Muscle of leg (tissue), 16 donors: ENCODE measurements around the gene PCDHA2. TPM values are rescaled to one million over a fixed set of nuclear protein-coding genes. Genes with fewer than 3 reads are reported as not detected.
"Not testable (repeated sequence)": the region's sequence is repeated elsewhere in the genome, so short reads cannot be mapped to it uniquely, and the experiment has no call there.

Experiments
- DNase-seq: peaks from one replicate; pipeline ENCODE4 v3.0.0; 2013
- H3K27ac ChIP-seq: one replicate; pipeline ENCODE4 v1.5.1; 2013; ENCODE audit warnings: mild to moderate bottlenecking, low read length, control low read depth
- H3K27me3 ChIP-seq: one replicate; pipeline ENCODE4 v1.6.1; 2013; ENCODE audit warnings: low read length; ENCODE audit not compliant: control insufficient read depth, insufficient read depth
- H3K36me3 ChIP-seq: one replicate; pipeline ENCODE4 v1.6.1; 2013; ENCODE audit warnings: low read length; ENCODE audit not compliant: control insufficient read depth, insufficient read depth
- H3K4me1 ChIP-seq: one replicate; pipeline ENCODE4 v1.6.1; 2013; ENCODE audit warnings: low read length; ENCODE audit not compliant: control insufficient read depth, insufficient read depth
- H3K4me3 ChIP-seq: one replicate; pipeline ENCODE4 v1.5.1; 2013; ENCODE audit warnings: low read length, control low read depth
- H3K9me3 ChIP-seq: replicated peaks from 2 replicates; pipeline ENCODE4 v1.6.1; 2013; ENCODE audit warnings: low read depth, low read length; ENCODE audit not compliant: control insufficient read depth
- WGBS: methylation state at CpG from one replicate; pipeline ENCODE4 v1.1.5; 2013; ENCODE audit warnings: missing lambda C conversion rate; ENCODE audit not compliant: insufficient coverage; 5-methylcytosine and 5-hydroxymethylcytosine counted together
- long read RNA-seq, 11 donors: transcript quantifications; one replicate each; lab custom pipeline, GENCODE V29; 2026
- polyA plus RNA-seq, 8 donors: library from polyadenylated mRNA; unstranded; fragments of 120-200 nt; gene quantifications; one replicate each; pipeline versions ENCODE4 v1.2.1 to v1.2.3, GENCODE V29; 2013; ENCODE audit warnings: inconsistent platforms in 1 of 8, low replicate concordance in 1 of 8; ENCODE audit not compliant: insufficient read length in 8 of 8, insufficient read depth in 1 of 8
- total RNA-seq: library from RNA; stranded (reverse); fragments of 120-200 nt; gene quantifications from one replicate; pipeline ENCODE4 v1.2.4, GENCODE V29; 2013

Gene PCDHA2
- 0.04 TPM for total RNA-seq
- under 1 TPM in 5 of 8 donors, not detected in 3; 0.03 to 0.13 (median 0.05) TPM for polyA plus RNA-seq
- long read RNA-seq, donor 1: 0 reads
- long read RNA-seq, donor 2: 0 reads
- long read RNA-seq, donor 3: 0 reads
- long read RNA-seq, donor 4: 0 reads
- long read RNA-seq, donor 5: 0 reads
- long read RNA-seq, donor 6, partial matches to known transcripts: 0 of 1 reads
- long read RNA-seq, donor 6, other reads (novel, unspliced or antisense): 0 of 1 reads
- long read RNA-seq, donor 7: 0 reads
- long read RNA-seq, donor 8: 0 reads
- long read RNA-seq, donor 9: 0 reads
- long read RNA-seq, donor 10: 0 reads
- long read RNA-seq, donor 11: 0 reads

- DNase-seq: no peak
Observed at GRCh38 chr5:140794595-140795258, at the start of gene PCDHA2. Gene PCDHA2 (plus strand): TSS chr5:140794852.

GRCh38 chr5:140753561-140753960 lies 41.1 kb upstream of the PCDHA2 start:
- H3K27me3 ChIP-seq: no peaks in the 10 kb centered on the region
- H3K27ac ChIP-seq: no peak overlapping the region
- no peak for DNase-seq
- 82% methylated on average over 3 of the region's 5 CpGs for WGBS
- H3K36me3 ChIP-seq: no peaks in the 10 kb centered on the region
- H3K4me3 ChIP-seq: no peak overlapping the region
- H3K4me1 ChIP-seq: no peaks in the 10 kb centered on the region
- peaks cover 24% of the 10 kb centered on the region for H3K9me3 ChIP-seq

More at GRCh38 chr5:140794595-140795258, at the start of gene PCDHA2:
- H3K4me3 ChIP-seq: no peak within 1 kb of the TSS
- no peak within 1 kb of the TSS for H3K27ac ChIP-seq
- H3K9me3 ChIP-seq: peaks cover 18% of the 10 kb centered on the region
- 20% methylated on average over 24 of the region's 27 CpGs for WGBS
- H3K4me1 ChIP-seq: no peaks in the 10 kb centered on the region
- peaks cover 2% of the 10 kb centered on the region for H3K27me3 ChIP-seq
- no peaks in the 10 kb centered on the region for H3K36me3 ChIP-seq

- H3K27ac ChIP-seq: no peak overlapping the region
- H3K4me1 ChIP-seq: no peaks in the 10 kb centered on the region
- H3K27me3 ChIP-seq: no peaks in the 10 kb centered on the region
- H3K4me3 ChIP-seq: no peak overlapping the region
- WGBS: no CpG with 5 or more reads among the region's 2 CpGs
- DNase-seq: no peak
- no peaks in the 10 kb centered on the region for H3K36me3 ChIP-seq
- peaks cover 57% of the 10 kb centered on the region for H3K9me3 ChIP-seq
Observed at GRCh38 chr5:140764177-140764973, 30.3 kb upstream of the PCDHA2 start.

DNA sequence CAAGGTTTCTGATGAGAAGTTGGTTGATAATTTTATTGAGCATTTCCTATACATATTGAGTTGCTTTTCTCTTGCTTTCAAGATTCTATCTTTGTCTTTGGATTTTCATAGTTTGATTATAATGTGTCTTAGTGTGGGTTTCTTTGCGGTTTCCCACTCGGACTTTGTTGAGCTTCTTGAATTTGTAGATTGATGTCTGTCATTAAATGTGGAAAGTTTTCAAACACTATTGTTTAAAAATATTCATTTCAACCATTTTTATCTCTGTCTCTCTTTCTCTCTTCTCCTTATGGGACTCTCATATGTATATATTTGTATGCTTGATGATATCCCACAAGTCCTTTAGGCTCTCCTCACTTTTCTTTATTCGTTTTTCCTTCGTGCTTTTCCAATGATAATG lies 27.2 kb upstream of the PCDHA2 start:
- peaks cover 52% of the 10 kb centered on the region for H3K9me3 ChIP-seq
- no peak overlapping the region for H3K4me3 ChIP-seq
- H3K4me1 ChIP-seq: no peaks in the 10 kb centered on the region
- no CpG with 5 or more reads among the region's 4 CpGs for WGBS
- no peak overlapping the region for H3K27ac ChIP-seq
- DNase-seq: no peak
- H3K36me3 ChIP-seq: no peaks in the 10 kb centered on the region
- no peaks in the 10 kb centered on the region for H3K27me3 ChIP-seq

DNA sequence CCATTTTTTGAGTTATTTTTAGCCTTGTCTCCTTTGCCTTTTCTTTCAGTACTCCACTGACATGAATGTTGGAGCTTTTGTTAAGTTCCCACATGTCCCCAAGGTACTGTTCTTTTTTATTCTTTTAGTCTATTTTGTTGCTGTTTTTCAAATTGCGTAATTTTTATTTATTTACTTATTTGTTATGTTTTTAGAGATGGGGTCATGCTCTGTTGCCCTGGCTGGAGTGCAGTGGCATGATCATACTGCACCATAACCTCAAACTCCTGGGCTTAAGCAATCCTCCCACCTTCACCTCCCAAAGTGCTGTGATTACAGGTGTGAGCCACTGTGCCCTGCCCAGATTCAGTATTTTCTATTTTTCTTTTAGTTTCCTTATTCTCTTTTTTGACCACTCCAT lies 14.1 kb upstream of the PCDHA2 start:
- Histone ChIP-seq H3K27ac (no peak overlapping the region), H3K9me3 (peaks cover 38% of the 10 kb centered on the region), H3K27me3 (no peaks in the 10 kb centered on the region), H3K36me3 (no peaks in the 10 kb centered on the region), H3K4me1 (no peaks in the 10 kb centered on the region), H3K4me3 (no peak overlapping the region)
- no peak for DNase-seq
- WGBS: no CpG with 5 or more reads among the region's 1 CpG

DNA sequence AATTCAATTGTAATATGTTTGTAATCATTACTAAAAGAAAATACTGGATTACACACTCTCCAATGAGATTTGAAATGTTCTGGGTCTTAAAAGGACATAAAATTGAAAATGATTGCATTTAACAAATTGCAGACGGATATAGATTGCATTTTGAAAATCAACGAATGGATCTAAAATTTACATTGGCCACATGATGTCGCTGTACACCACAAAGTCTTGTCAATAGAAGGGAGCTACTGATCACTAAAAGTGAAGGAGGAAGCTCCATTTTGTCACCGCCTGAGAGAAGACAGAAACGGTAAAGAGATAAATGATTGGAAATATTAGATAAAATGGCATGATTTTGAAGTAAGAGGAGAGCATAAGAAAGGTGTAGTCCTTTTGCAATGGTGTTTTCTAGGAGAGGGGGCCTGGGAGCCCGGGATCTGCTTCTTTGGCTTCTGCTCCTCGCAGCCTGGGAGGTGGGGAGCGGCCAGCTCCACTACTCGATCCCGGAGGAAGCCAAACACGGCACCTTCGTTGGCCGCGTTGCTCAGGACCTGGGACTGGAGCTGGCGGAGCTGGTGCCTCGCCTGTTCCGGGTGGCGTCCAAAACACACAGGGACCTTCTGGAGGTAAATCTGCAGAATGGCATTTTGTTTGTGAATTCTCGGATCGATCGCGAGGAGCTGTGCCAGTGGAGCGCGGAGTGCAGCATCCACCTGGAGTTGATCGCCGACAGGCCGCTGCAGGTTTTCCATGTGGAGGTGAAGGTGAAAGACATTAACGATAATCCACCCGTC lies 8.6 kb upstream of the PCDHA2 start, which contains the start of gene PCDHA1:
PCDHA1 (plus strand) TSS at position 236 of the 782 bp plus-strand sequence.
- Histone ChIP-seq H3K36me3 (no peaks in the 10 kb centered on the region), H3K4me1 (no peaks in the 10 kb centered on the region), H3K27me3 (peaks cover 7% of the 10 kb centered on the region), H3K9me3 (peaks cover 43% of the 10 kb centered on the region), H3K27ac (no peak within 1 kb of the TSS), H3K4me3 (no peak within 1 kb of the TSS)
- 23% methylated on average over 22 of the region's 29 CpGs for WGBS
- no peak for DNase-seq

DNA sequence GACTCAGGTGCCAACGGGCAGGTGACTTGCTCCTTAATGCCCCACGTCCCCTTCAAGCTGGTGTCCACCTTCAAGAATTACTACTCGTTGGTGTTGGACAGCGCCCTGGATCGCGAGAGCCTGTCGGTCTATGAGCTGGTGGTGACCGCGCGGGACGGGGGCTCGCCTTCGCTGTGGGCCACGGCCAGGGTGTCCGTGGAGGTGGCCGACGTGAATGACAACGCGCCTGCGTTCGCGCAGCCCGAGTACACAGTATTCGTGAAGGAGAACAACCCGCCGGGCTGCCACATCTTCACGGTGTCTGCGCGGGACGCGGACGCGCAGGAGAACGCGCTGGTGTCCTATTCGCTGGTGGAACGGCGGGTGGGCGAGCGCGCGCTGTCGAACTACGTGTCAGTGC lies 7.2 kb upstream of the PCDHA2 start:
- 39% methylated on average over 44 of the region's 44 CpGs for WGBS

DNA sequence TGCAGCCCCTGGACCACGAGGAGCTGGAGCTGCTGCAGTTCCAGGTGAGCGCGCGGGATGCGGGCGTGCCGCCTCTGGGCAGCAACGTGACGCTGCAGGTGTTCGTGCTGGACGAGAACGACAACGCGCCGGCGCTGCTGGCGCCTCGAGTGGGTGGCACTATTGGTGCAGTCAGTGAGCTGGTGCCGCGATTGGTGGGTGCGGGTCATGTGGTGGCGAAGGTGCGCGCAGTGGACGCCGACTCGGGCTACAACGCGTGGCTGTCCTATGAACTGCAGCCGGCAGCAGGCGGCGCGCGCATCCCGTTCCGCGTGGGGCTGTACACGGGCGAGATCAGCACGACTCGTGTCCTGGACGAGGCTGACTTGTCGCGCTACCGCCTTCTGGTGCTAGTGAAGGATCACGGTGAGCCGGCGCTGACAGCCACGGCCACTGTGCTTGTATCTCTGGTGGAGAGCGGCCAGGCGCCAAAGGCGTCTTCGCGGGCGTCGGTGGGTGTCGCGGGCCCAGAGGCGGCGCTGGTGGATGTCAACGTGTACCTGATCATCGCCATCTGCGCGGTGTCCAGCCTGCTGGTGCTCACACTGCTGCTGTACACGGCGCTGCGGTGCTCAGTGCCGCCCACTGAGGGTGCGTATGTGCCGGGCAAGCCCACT lies 6.7 kb upstream of the PCDHA2 start:
- 36% methylated on average over 70 of the region's 70 CpGs for WGBS
- H3K9me3 ChIP-seq: peaks cover 29% of the 10 kb centered on the region
- not testable (repeated sequence) for H3K27me3 ChIP-seq, H3K36me3 ChIP-seq, H3K4me1 ChIP-seq, H3K4me3 ChIP-seq, H3K27ac ChIP-seq, DNase-seq

More for the DNA sequence above, 7.2 kb upstream of the PCDHA2 start:
- H3K4me1 ChIP-seq, H3K27me3 ChIP-seq, H3K36me3 ChIP-seq, H3K4me3 ChIP-seq, DNase-seq, H3K27ac ChIP-seq: not testable (repeated sequence)
- H3K9me3 ChIP-seq: peaks cover 32% of the 10 kb centered on the region

- WGBS: no CpG with 5 or more reads among the region's 2 CpGs
- peaks cover 28% of the 10 kb centered on the region for H3K9me3 ChIP-seq
Observed at GRCh38 chr5:140791089-140791488, 3.6 kb upstream of the PCDHA2 start.

More at GRCh38 chr5:140791089-140791488, 3.6 kb upstream of the PCDHA2 start:
- H3K27ac ChIP-seq: no peak overlapping the region
- no peak for DNase-seq
- peaks cover 9% of the 10 kb centered on the region for H3K27me3 ChIP-seq
- H3K36me3 ChIP-seq: no peaks in the 10 kb centered on the region
- no peaks in the 10 kb centered on the region for H3K4me1 ChIP-seq
- no peak overlapping the region for H3K4me3 ChIP-seq
